ENCODE results near the gene EDIL3. TPM values are rescaled to one million over a fixed set of nuclear protein-coding genes. Genes with fewer than 3 reads are reported as not detected.

EDIL3 gene
- total RNA-seq, 4 donors from 2014 or later = 0.20 to 1.5 (median 0.75) TPM

DNA sequence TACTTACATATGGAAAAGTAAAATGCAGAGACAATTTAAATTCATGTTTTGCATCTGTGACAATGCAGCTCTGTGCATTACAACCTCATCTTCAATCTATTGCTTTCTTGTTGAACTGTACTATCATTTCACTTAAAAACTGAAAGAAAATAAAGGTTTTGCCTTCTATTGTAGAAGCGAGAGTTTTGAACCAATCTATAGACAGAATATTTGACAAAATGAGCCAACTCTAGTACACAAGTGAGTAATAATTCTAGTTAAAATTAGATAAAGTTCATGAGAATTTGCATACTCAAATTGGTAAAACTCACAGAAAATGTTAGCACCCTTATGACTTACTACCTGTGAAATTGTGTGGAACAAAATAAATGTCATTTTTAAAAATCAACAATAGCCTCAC is 123.7 kb downstream of the EDIL3 start:
- no peaks in the 10 kb centered on the region for H3K27me3 ChIP-seq
- H3K4me3 ChIP-seq = no peak overlapping the region
- no peak overlapping the region for H3K27ac ChIP-seq
- ATAC-seq (no peak), DNase-seq (no peak)
- H3K4me1 ChIP-seq = no peaks in the 10 kb centered on the region
- TF ChIP-seq, protein P1, sequence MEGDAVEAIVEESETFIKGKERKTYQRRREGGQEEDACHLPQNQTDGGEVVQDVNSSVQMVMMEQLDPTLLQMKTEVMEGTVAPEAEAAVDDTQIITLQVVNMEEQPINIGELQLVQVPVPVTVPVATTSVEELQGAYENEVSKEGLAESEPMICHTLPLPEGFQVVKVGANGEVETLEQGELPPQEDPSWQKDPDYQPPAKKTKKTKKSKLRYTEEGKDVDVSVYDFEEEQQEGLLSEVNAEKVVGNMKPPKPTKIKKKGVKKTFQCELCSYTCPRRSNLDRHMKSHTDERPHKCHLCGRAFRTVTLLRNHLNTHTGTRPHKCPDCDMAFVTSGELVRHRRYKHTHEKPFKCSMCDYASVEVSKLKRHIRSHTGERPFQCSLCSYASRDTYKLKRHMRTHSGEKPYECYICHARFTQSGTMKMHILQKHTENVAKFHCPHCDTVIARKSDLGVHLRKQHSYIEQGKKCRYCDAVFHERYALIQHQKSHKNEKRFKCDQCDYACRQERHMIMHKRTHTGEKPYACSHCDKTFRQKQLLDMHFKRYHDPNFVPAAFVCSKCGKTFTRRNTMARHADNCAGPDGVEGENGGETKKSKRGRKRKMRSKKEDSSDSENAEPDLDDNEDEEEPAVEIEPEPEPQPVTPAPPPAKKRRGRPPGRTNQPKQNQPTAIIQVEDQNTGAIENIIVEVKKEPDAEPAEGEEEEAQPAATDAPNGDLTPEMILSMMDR (IDR thresholded peaks at IDR 0.05 in 4 of 5, conservative IDR thresholded peaks at IDR 0.05 in 1 of 5) = no peak
- no peak for TF ChIP-seq POLR2A (IDR thresholded peaks at IDR 0.05)
- no peaks in the 10 kb centered on the region for H3K36me3 ChIP-seq
- intact Hi-C loops (cut with DNase I; ENCODE audit: low total_unique reads) = no loop called here
- in situ Hi-C loops (cut with MboI; ENCODE audit: low sequenced_read_pairs in 4 of 4) = no loop called here
- no peaks in the 10 kb centered on the region for H3K9me3 ChIP-seq

DNA sequence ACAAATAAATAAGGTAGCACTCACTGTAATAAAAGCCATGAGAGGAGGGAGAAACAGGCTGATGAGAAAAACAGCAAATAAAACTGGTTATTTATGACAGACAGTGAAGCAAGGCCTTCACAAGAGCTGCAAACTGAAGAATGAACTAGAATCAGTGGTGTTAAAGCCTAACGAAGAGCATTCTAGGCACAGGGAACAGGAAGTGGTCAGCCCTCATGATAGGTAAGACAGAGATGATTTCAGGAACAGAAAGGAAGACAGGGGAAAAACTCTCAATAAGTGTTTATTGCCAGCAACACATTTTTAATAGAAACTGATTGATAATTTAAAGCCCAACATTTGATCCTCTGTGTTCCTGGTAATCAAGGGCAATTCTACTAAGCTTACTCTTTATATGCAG is 124.5 kb downstream of the EDIL3 start:
- DNase-seq (no peak), ATAC-seq (no peak)
- intact Hi-C loops (cut with DNase I; ENCODE audit: low total_unique reads) = no loop called here
- no peaks in the 10 kb centered on the region for H3K4me1 ChIP-seq
- no peaks in the 10 kb centered on the region for H3K27me3 ChIP-seq
- H3K9me3 ChIP-seq = no peaks in the 10 kb centered on the region
- H3K27ac ChIP-seq = no peak overlapping the region
- no peaks in the 10 kb centered on the region for H3K36me3 ChIP-seq
- in situ Hi-C loops (cut with MboI; ENCODE audit: low sequenced_read_pairs in 4 of 4) = no loop called here
- TF ChIP-seq POLR2A (IDR thresholded peaks at IDR 0.05) = no peak
- TF ChIP-seq, protein P1 (IDR thresholded peaks at IDR 0.05 in 4 of 5, conservative IDR thresholded peaks at IDR 0.05 in 1 of 5) = no peak
- H3K4me3 ChIP-seq = no peak overlapping the region

- DNase-seq (no peak), ATAC-seq (no peak)
- Histone ChIP-seq H3K27me3 (no peaks in the 10 kb centered on the region), H3K4me3 (no peak overlapping the region), H3K9me3 (no peaks in the 10 kb centered on the region), H3K36me3 (no peaks in the 10 kb centered on the region), H3K4me1 (no peaks in the 10 kb centered on the region), H3K27ac (no peak overlapping the region)
- in situ Hi-C loops (cut with MboI; ENCODE audit: low sequenced_read_pairs in 4 of 4) (no loop called here), intact Hi-C loops (cut with DNase I; ENCODE audit: low total_unique reads) (no loop called here)
- no peak for TF ChIP-seq POLR2A (IDR thresholded peaks at IDR 0.05)
- TF ChIP-seq, protein P1 (IDR thresholded peaks at IDR 0.05 in 4 of 5, conservative IDR thresholded peaks at IDR 0.05 in 1 of 5) = no peak
Measured at GRCh38 chr5:84259283-84260045, 125.2 kb downstream of the EDIL3 start.

GRCh38 chr5:84257061-84257460 is 127.6 kb downstream of the EDIL3 start:
- in situ Hi-C loops (cut with MboI; ENCODE audit: low sequenced_read_pairs in 4 of 4) (no loop called here), intact Hi-C loops (cut with DNase I; ENCODE audit: low total_unique reads) (no loop called here)
- DNase-seq (no peak), ATAC-seq (no peak)
- TF ChIP-seq, protein P1 (IDR thresholded peaks at IDR 0.05 in 4 of 5, conservative IDR thresholded peaks at IDR 0.05 in 1 of 5) = no peak
- no peak for TF ChIP-seq POLR2A (IDR thresholded peaks at IDR 0.05)
- no peak overlapping the region for H3K4me3 ChIP-seq
- H3K36me3 ChIP-seq = no peaks in the 10 kb centered on the region
- H3K4me1 ChIP-seq = no peaks in the 10 kb centered on the region
- H3K27ac ChIP-seq = no peak overlapping the region
- no peaks in the 10 kb centered on the region for H3K9me3 ChIP-seq
- no peaks in the 10 kb centered on the region for H3K27me3 ChIP-seq

DNA sequence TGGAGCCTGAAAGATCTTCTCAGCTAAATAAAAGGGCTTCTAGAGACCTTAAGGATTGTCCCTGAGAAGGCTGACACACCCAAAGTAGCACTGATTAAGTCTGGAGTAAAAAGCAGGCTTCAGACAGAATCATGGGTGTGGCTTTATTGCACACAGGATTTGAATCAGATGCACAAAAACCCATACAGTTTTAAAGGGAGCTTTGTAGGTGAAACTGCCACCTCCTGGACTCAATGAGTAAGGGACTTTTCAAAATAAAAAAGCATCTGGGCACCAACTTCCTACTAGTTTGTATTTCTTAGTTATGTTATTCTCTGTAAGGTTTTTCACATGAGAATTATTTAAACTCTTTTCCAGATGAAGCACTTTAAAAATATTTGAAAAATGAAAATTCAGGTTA is 129.4 kb downstream of the EDIL3 start:
- intact Hi-C loops (cut with DNase I; ENCODE audit: low total_unique reads) = no loop called here

More for the DNA sequence above, 129.4 kb downstream of the EDIL3 start:
- DNase-seq (no peak), ATAC-seq (no peak)
- no peak overlapping the region for H3K27ac ChIP-seq
- no peak overlapping the region for H3K4me3 ChIP-seq
- in situ Hi-C loops (cut with MboI; ENCODE audit: low sequenced_read_pairs in 4 of 4) = no loop called here
- no peaks in the 10 kb centered on the region for H3K9me3 ChIP-seq
- H3K27me3 ChIP-seq = no peaks in the 10 kb centered on the region
- TF ChIP-seq, protein P1 (IDR thresholded peaks at IDR 0.05 in 4 of 5, conservative IDR thresholded peaks at IDR 0.05 in 1 of 5) = no peak
- no peak for TF ChIP-seq POLR2A (IDR thresholded peaks at IDR 0.05)
- no peaks in the 10 kb centered on the region for H3K36me3 ChIP-seq
- no peaks in the 10 kb centered on the region for H3K4me1 ChIP-seq
